ENCODE measurements around the gene SCAF1.

DNA sequence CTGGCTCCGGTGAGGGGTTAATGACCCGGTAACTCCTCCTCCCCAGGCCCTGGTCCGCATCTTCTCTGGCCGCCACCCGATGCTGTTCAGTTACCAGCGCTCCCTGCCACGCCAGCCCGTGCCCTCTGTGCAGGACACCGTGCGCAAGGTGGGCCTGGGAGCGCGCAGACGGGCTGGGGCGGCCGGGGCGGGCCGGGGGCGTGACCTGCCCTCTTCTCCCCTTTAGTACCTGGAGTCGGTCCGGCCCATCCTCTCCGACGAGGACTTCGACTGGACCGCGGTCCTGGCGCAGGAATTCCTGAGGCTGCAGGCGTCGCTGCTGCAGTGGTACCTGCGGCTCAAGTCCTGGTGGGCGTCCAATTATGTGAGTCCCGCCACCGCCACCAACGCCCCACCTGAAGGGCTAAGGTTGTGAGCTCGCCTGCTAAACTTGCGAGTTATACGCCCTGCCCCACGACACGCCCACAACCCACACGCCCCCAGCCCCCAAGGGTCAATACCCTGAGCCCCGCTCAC is 59.3 kb downstream of the SCAF1 start:
- TF ChIP-seq POLR2A (IDR thresholded peaks at IDR 0.05), result no peak
- TF ChIP-seq, protein P1, sequence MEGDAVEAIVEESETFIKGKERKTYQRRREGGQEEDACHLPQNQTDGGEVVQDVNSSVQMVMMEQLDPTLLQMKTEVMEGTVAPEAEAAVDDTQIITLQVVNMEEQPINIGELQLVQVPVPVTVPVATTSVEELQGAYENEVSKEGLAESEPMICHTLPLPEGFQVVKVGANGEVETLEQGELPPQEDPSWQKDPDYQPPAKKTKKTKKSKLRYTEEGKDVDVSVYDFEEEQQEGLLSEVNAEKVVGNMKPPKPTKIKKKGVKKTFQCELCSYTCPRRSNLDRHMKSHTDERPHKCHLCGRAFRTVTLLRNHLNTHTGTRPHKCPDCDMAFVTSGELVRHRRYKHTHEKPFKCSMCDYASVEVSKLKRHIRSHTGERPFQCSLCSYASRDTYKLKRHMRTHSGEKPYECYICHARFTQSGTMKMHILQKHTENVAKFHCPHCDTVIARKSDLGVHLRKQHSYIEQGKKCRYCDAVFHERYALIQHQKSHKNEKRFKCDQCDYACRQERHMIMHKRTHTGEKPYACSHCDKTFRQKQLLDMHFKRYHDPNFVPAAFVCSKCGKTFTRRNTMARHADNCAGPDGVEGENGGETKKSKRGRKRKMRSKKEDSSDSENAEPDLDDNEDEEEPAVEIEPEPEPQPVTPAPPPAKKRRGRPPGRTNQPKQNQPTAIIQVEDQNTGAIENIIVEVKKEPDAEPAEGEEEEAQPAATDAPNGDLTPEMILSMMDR (IDR thresholded peaks at IDR 0.05), result no peak
